IMR-90 (cell line): ENCODE results near the gene OSBPL2. TPM values are rescaled to one million over a fixed set of nuclear protein-coding genes. Genes with fewer than 3 reads are reported as not detected.

Experiments
- ATAC-seq: fragments of 200-7000 bp; cut with Tn5 transposase; 2 replicates; pipeline ENCODE4 v1.9.1; 2020; ENCODE audit warnings: low read depth, mild to moderate bottlenecking, moderate library complexity
- BruUV-seq: library from RNA; stranded (reverse); fragments of 400-500 nt; replicated peaks from 2 replicates; lab custom pipeline; 2021; lab: Mats Ljungman, UMichigan
- CTCF ChIA-PET: fragments of 300-600 bp; formaldehyde crosslinking; extraction: SDS; loops from one replicate; lab custom pipeline; 2021; ENCODE audit warnings: antibody characterized with exemption; lab: Yijun Ruan, JAX
- POLR2A ChIA-PET: fragments of 300-600 bp; sonication (Branson Sonifier 250); formaldehyde crosslinking; loops from one replicate; lab custom pipeline; 2022; ENCODE audit warnings: antibody characterized with exemption; ENCODE audit not compliant: unreplicated experiment; lab: Charles Lee
- DNase-seq: peaks from one replicate; pipeline ENCODE4 v3.0.0; 2013
- H2AFZ ChIP-seq: replicated peaks from 2 replicates; pipeline ENCODE3; 2013; ENCODE audit warnings: low read length, mild to moderate bottlenecking; ENCODE audit not compliant: poor library complexity
- H2AK5ac ChIP-seq: 2 replicates; pipeline ENCODE4 v1.6.1; 2013; ENCODE audit warnings: low read depth, low read length, inconsistent platforms
- H2AK9ac ChIP-seq: replicated peaks from 2 replicates; pipeline ENCODE3; 2013; ENCODE audit warnings: mild to moderate bottlenecking, low read depth, low read length, moderate library complexity; ENCODE audit not compliant: poor library complexity
- H2BK120ac ChIP-seq: 2 replicates; pipeline ENCODE4 v1.6.1; 2013; ENCODE audit warnings: low read depth, low read length, inconsistent platforms
- H2BK15ac ChIP-seq: 3 replicates; pipeline ENCODE4 v1.6.1; 2013; ENCODE audit warnings: low read depth, low read length, inconsistent platforms
- H2BK20ac ChIP-seq: 2 replicates; pipeline ENCODE4 v1.6.1; 2013; ENCODE audit warnings: low read depth, mild to moderate bottlenecking, inconsistent platforms, low read length, moderate library complexity
- H2BK5ac ChIP-seq: 2 replicates; pipeline ENCODE4 v1.6.1; 2013; ENCODE audit warnings: mild to moderate bottlenecking, low read depth, low read length, inconsistent platforms; ENCODE audit not compliant: poor library complexity, severe bottlenecking
- H3K14ac ChIP-seq: replicated peaks from 2 replicates; pipeline ENCODE4 v1.6.1; 2013; ENCODE audit warnings: low read depth, low read length, inconsistent platforms
- H3K18ac ChIP-seq: 2 replicates; pipeline ENCODE4 v1.6.1; 2013; ENCODE audit warnings: low read depth, low read length, control low read depth
- H3K23ac ChIP-seq: 2 replicates; pipeline ENCODE4 v1.6.1; 2013; ENCODE audit warnings: low read depth, low read length, inconsistent platforms
- H3K27ac ChIP-seq: 2 replicates; pipeline ENCODE4 v1.5.1; 2013; ENCODE audit warnings: mild to moderate bottlenecking, control low read depth, low read length; ENCODE audit not compliant: insufficient read depth
- H3K27me3 ChIP-seq: 2 replicates; pipeline ENCODE4 v1.6.1; 2013; ENCODE audit warnings: low read length; ENCODE audit not compliant: control insufficient read depth, insufficient read depth
- H3K36me3 ChIP-seq: 2 replicates; pipeline ENCODE4 v1.6.1; 2013; ENCODE audit warnings: low read length, mixed read lengths; ENCODE audit not compliant: control insufficient read depth, insufficient read depth
- H3K4ac ChIP-seq: 2 replicates; pipeline ENCODE4 v1.6.1; 2013; ENCODE audit warnings: low read depth, low read length, inconsistent platforms
- H3K4me1 ChIP-seq: 2 replicates; pipeline ENCODE4 v1.6.1; 2013; ENCODE audit warnings: low read length, mixed read lengths; ENCODE audit not compliant: control insufficient read depth, insufficient read depth
- H3K4me2 ChIP-seq: 2 replicates; pipeline ENCODE4 v1.6.1; 2013; ENCODE audit warnings: low read depth, mild to moderate bottlenecking, control low read depth, low read length, moderate library complexity
- H3K4me3 ChIP-seq: 2 replicates; pipeline ENCODE4 v1.5.1; 2013; ENCODE audit warnings: low read depth, mild to moderate bottlenecking, control low read depth, low read length, moderate library complexity; ENCODE audit not compliant: insufficient read depth
- H3K56ac ChIP-seq: 2 replicates; pipeline ENCODE4 v1.6.1; 2013; ENCODE audit warnings: low read length, inconsistent platforms; ENCODE audit not compliant: insufficient read depth; ENCODE audit errors: extremely low read depth
- H3K79me1 ChIP-seq, 2 experiments: 2 replicates each; pipeline ENCODE4 v1.6.1; 2013; ENCODE audit warnings: low read length in 2 of 2, inconsistent platforms in 1 of 2, low read depth in 1 of 2
- H3K9ac ChIP-seq: 2 replicates; pipeline ENCODE4 v1.6.1; 2013; ENCODE audit warnings: low read depth, low read length, control low read depth
- H3K9me1 ChIP-seq: 2 replicates; pipeline ENCODE4 v1.6.1; 2013; ENCODE audit warnings: low read length, inconsistent platforms; ENCODE audit not compliant: insufficient read depth
- H3K9me3 ChIP-seq: 2 replicates; pipeline ENCODE4 v1.6.1; 2013; ENCODE audit warnings: low read length; ENCODE audit not compliant: control insufficient read depth, insufficient read depth
- H4K20me1 ChIP-seq: 2 replicates; pipeline ENCODE4 v1.6.1; 2013; ENCODE audit warnings: low read length, inconsistent platforms; ENCODE audit not compliant: insufficient read depth
- H4K5ac ChIP-seq: 2 replicates; pipeline ENCODE4 v1.6.1; 2013; ENCODE audit warnings: mild to moderate bottlenecking, low read depth, low read length, control low read depth
- H4K8ac ChIP-seq, 2 experiments: 2 replicates each; pipeline ENCODE4 v1.6.1; 2013; ENCODE audit warnings: low read depth in 2 of 2, low read length in 2 of 2, control low read depth in 1 of 2, inconsistent platforms in 1 of 2
- H4K91ac ChIP-seq: 2 replicates; pipeline ENCODE4 v1.6.1; 2013; ENCODE audit warnings: low read depth, low read length, inconsistent platforms; ENCODE audit not compliant: insufficient read depth
- CHD1 ChIP-seq: IDR thresholded peaks from 2 replicates; pipeline ENCODE4 v1.6.1; 2012; ENCODE audit warnings: low read depth, low read length, improper control_type of control experiment
- WGBS, 2 experiments: methylation state at CpG; one replicate each; pipeline versions ENCODE4 v1.1.5 to v1.1.7; 2013; ENCODE audit warnings: missing lambda C conversion rate in 2 of 2; ENCODE audit not compliant: insufficient read length in 1 of 2; ENCODE audit errors: extremely low coverage in 2 of 2; 5-methylcytosine and 5-hydroxymethylcytosine counted together
- dilution Hi-C: fragments of 300-500 bp; cut with HindIII; formaldehyde crosslinking; loops from one replicate; pipeline ENCODE4 v1.14.3; 2018; ENCODE audit warnings: low sequenced_read_pairs; ENCODE audit not compliant: unreplicated experiment
- in situ Hi-C: fragments of 300-500 bp; cut with MboI; formaldehyde crosslinking; loops from 3 replicates; pipeline ENCODE4 v1.14.3; 2019; ENCODE audit warnings: low sequenced_read_pairs, inconsistent platforms, mixed read lengths
- intact Hi-C: fragments of 100-400 bp; cut with micrococcal nuclease; formaldehyde crosslinking; loops from 2 replicates; pipeline ENCODE4 v1.10.0; 2022
- polyA plus RNA-seq, 3 experiments: library from polyadenylated mRNA; depleted of rRNA; stranded (reverse); fragments of >200 nt; gene quantifications; 2 replicates each; pipeline ENCODE4 v1.2.3, GENCODE V29; 2012; ENCODE audit warnings: low replicate concordance in 1 of 3
- total RNA-seq: library from RNA; depleted of rRNA; stranded (reverse); fragments of >200 nt; gene quantifications from 2 replicates; pipeline ENCODE4 v1.2.3, GENCODE V29; 2012
- TF ChIP-seq, protein P1 (sequence below): conservative IDR thresholded peaks from 2 replicates; pipeline ENCODE4 v1.5.1; 2012; ENCODE audit warnings: mild to moderate bottlenecking, low read depth, low read length, improper control_type of control experiment

Gene OSBPL2
- total and polyA plus RNA-seq, 2 of the 4 experiments (the other 2 are of a cell fraction), result 19.3 to 27.6 TPM

DNA sequence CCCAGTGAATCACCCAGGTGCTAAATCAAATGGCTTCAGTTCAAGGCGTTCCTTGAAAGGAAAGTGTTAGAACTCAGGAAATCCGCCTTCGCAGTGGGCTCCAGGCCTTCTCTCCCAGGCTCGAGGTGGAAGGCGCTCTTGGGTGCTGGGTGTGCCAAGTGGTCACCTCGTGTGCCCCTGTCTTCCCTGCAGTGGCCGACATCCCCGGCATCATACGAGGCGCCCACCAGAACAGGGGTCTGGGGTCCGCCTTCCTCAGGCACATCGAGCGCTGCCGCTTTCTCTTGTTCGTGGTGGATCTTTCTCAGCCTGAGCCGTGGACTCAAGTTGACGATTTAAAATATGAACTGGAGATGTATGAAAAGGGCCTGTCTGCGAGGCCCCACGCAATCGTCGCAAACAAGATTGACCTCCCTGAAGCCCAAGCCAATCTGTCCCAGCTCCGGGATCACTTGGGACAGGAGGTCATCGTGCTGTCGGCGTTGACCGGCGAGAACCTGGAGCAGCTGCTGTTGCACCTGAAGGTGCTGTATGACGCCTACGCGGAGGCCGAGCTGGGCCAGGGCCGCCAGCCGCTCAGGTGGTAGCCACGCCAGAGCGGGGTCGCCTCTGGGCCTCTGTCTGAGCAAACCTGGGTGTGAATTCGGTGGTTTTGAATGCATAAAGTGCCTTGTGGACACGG, 37.7 kb upstream of the OSBPL2 start:
- 97% methylated on average over 30 of the region's 38 CpGs; no CpG with 5 or more reads in 1 of the 2 experiments for WGBS, 2 experiments

More for the DNA sequence above, 37.7 kb upstream of the OSBPL2 start:
- no peak overlapping the region for H2BK20ac ChIP-seq
- no peak overlapping the region for H3K56ac ChIP-seq
- dilution Hi-C loops (no loop called here), in situ Hi-C loops (no loop called here), intact Hi-C loops (no loop called here)
- no peak overlapping the region for H2BK15ac ChIP-seq
- H2BK5ac ChIP-seq, result no peak overlapping the region
- no peak overlapping the region for H2AK5ac ChIP-seq
- no peak overlapping the region for H3K18ac ChIP-seq
- H3K23ac ChIP-seq, result no peak overlapping the region
- no peak overlapping the region for H4K5ac ChIP-seq
- no peaks in the 10 kb centered on the region for H3K27me3 ChIP-seq
- no TSS peak for BruUV-seq
- H3K27ac ChIP-seq, result no peak overlapping the region
- H3K9me1 ChIP-seq, result no peaks in the 10 kb centered on the region; the same call in 1 of the 2 replicates
- no peaks in the 10 kb centered on the region for H3K9me3 ChIP-seq
- H2AK9ac ChIP-seq, result no peak overlapping the region
- H3K79me1 ChIP-seq, result peaks cover 0 to 6% of the 10 kb centered on the region in 2 experiments; a peak in 3 of 4 replicates
- POLR2A ChIA-PET, result no interaction called here
- no peak overlapping the region for H3K4ac ChIP-seq
- TF ChIP-seq, protein P1, sequence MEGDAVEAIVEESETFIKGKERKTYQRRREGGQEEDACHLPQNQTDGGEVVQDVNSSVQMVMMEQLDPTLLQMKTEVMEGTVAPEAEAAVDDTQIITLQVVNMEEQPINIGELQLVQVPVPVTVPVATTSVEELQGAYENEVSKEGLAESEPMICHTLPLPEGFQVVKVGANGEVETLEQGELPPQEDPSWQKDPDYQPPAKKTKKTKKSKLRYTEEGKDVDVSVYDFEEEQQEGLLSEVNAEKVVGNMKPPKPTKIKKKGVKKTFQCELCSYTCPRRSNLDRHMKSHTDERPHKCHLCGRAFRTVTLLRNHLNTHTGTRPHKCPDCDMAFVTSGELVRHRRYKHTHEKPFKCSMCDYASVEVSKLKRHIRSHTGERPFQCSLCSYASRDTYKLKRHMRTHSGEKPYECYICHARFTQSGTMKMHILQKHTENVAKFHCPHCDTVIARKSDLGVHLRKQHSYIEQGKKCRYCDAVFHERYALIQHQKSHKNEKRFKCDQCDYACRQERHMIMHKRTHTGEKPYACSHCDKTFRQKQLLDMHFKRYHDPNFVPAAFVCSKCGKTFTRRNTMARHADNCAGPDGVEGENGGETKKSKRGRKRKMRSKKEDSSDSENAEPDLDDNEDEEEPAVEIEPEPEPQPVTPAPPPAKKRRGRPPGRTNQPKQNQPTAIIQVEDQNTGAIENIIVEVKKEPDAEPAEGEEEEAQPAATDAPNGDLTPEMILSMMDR, result no peak
- no peak for TF ChIP-seq CHD1
- CTCF ChIA-PET, result no interaction called here
- ATAC-seq (no peak), DNase-seq (no peak)
- H3K4me1 ChIP-seq, result no peaks in the 10 kb centered on the region
- H4K91ac ChIP-seq, result no peak overlapping the region
- no peak overlapping the region for H3K4me3 ChIP-seq
- peaks cover 1% of the 10 kb centered on the region; the same call in 1 of the 2 replicates for H4K20me1 ChIP-seq
- peaks cover 48% of the 10 kb centered on the region for H3K36me3 ChIP-seq
- H2AFZ ChIP-seq, result no peak overlapping the region
- H3K4me2 ChIP-seq, result no peak overlapping the region
- no peak overlapping the region for H3K9ac ChIP-seq
- no peak overlapping the region for H3K14ac ChIP-seq
- H2BK120ac ChIP-seq, result no peak overlapping the region
- no peak overlapping the region for H4K8ac ChIP-seq
